ENCODE measurements around the gene MYO1E.

MYO1E gene

GRCh38 chr15:59252137-59252536 is 120.5 kb downstream of the MYO1E start:
- no peak for ATAC-seq
- TF ChIP-seq RARB (CRISPR knock-in tag; IDR thresholded peaks at IDR 0.05): no peak
- TF ChIP-seq ZFP30 (CRISPR knock-in tag; IDR thresholded peaks at IDR 0.05): no peak
- TF ChIP-seq GLIS3 (CRISPR knock-in tag; IDR thresholded peaks at IDR 0.05): no peak
- TF ChIP-seq SNAI2 (CRISPR knock-in tag; IDR thresholded peaks at IDR 0.05): no peak
- TF ChIP-seq ISL1 (CRISPR knock-in tag; IDR thresholded peaks at IDR 0.05): no peak
- TF ChIP-seq PATZ1 (CRISPR knock-in tag; IDR thresholded peaks at IDR 0.05; ENCODE audit: borderline replicate concordance): no peak
- TF ChIP-seq TCF4 (CRISPR knock-in tag; IDR thresholded peaks at IDR 0.05; ENCODE audit: borderline replicate concordance): no peak
- no peak for TF ChIP-seq CSRNP3 (CRISPR knock-in tag; IDR thresholded peaks at IDR 0.05)
- TF ChIP-seq ZNF8 (CRISPR knock-in tag; IDR thresholded peaks at IDR 0.05): no peak
- no peak for TF ChIP-seq ZC3H10 (CRISPR knock-in tag; IDR thresholded peaks at IDR 0.05)
- TF ChIP-seq ZNF565 (CRISPR knock-in tag; conservative IDR thresholded peaks at IDR 0.05; ENCODE audit: low read depth): no peak
- TF ChIP-seq CREB5 (CRISPR knock-in tag; IDR thresholded peaks at IDR 0.05; ENCODE audit: low read depth): no peak
- TF ChIP-seq ARNTL (CRISPR knock-in tag; IDR thresholded peaks at IDR 0.05; ENCODE audit: borderline replicate concordance, low read depth): no peak
- TF ChIP-seq PPARA (CRISPR knock-in tag; IDR thresholded peaks at IDR 0.05; ENCODE audit: borderline replicate concordance): no peak
- TF ChIP-seq POU6F1 (CRISPR knock-in tag; IDR thresholded peaks at IDR 0.05; ENCODE audit: borderline replicate concordance, low read depth): no peak
- no peak for TF ChIP-seq CSDC2 (CRISPR knock-in tag; IDR thresholded peaks at IDR 0.05)

GRCh38 chr15:59251001-59251845 is 121.4 kb downstream of the MYO1E start:
- no peak for ATAC-seq
- TF ChIP-seq GLIS3 (CRISPR knock-in tag; IDR thresholded peaks at IDR 0.05) (no peak), ARNTL (CRISPR knock-in tag; IDR thresholded peaks at IDR 0.05; ENCODE audit: borderline replicate concordance, low read depth) (no peak), ESRRG (CRISPR knock-in tag; IDR thresholded peaks at IDR 0.05) (no peak), POU6F1 (CRISPR knock-in tag; IDR thresholded peaks at IDR 0.05; ENCODE audit: borderline replicate concordance, low read depth) (no peak), PATZ1 (CRISPR knock-in tag; IDR thresholded peaks at IDR 0.05; ENCODE audit: borderline replicate concordance) (no peak), CREB5 (CRISPR knock-in tag; IDR thresholded peaks at IDR 0.05; ENCODE audit: low read depth) (no peak), ZC3H10 (CRISPR knock-in tag; IDR thresholded peaks at IDR 0.05) (no peak), ZFP30 (CRISPR knock-in tag; IDR thresholded peaks at IDR 0.05) (no peak), TOX (CRISPR knock-in tag; IDR thresholded peaks at IDR 0.05; ENCODE audit: borderline replicate concordance) (no peak), ZNF565 (CRISPR knock-in tag; conservative IDR thresholded peaks at IDR 0.05; ENCODE audit: low read depth) (no peak), TSHZ2 (CRISPR knock-in tag; IDR thresholded peaks at IDR 0.05) (no peak), PPARA (CRISPR knock-in tag; IDR thresholded peaks at IDR 0.05; ENCODE audit: borderline replicate concordance) (no peak)
